DMS 273 treated with DMSO at 0.1 percent for 48 hours (cell line): ENCODE results near the gene RSAD2.

Experiments used
- DNase-seq: peaks from one replicate; lab custom pipeline; 2025; lab: John Stamatoyannopoulos, UW

Gene RSAD2

GRCh38 chr2:6905668-6906067, 28.1 kb downstream of the RSAD2 start:
- DNase-seq = no peak

DNA sequence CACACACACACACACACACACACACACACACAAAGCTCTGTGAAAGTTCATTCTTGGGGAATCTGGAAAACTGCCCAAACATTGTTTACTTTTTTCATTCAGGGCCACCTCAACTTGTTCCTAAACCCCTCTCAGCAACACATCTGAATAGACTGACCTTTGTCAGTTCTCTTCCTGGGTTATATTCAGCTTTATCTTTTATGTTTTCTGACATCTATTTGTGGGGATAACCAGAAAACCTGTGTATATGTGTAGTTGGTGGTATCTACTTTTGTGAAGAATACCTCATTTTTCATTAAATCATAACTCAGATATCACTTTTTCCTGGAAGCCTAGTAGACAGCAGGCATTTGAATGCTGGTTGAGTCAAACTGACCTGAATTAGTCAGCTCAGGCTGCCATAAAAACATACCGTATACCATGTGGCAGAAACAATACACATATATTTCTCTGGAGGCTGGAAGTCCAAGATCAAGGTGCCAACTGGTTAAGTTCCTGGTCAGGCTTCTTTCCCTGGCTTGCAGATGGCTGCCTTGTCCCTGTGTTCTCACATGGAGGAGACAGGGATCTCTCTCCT, 28.7 kb downstream of the RSAD2 start:
- DNase-seq = no peak

- DNase-seq = no peak
These were observed 30.7 kb downstream of the RSAD2 start for GRCh38 chr2:6908291-6908690.

- no peak for DNase-seq
These were observed 32.1 kb downstream of the RSAD2 start for GRCh38 chr2:6909431-6910385.

DNA sequence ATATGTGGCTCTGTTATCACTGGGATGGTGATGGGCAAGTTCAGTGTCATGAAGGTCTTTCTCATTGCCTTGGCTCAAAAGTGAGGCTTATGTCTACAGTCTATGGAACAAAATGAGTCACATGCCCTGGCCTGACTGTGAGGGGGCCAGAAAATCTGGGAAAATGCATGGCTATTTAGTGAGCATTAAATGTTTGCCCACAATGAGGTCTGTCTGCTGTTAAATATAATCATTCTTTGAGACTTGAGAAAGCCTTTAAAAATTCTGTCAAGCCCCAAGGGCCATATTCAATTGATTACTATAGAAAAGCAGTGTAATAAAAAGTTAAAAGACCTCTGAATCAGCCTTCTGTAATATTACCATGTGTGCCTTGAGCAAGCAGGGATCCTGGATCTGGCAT, 34.1 kb downstream of the RSAD2 start:
- no peak for DNase-seq

DNA sequence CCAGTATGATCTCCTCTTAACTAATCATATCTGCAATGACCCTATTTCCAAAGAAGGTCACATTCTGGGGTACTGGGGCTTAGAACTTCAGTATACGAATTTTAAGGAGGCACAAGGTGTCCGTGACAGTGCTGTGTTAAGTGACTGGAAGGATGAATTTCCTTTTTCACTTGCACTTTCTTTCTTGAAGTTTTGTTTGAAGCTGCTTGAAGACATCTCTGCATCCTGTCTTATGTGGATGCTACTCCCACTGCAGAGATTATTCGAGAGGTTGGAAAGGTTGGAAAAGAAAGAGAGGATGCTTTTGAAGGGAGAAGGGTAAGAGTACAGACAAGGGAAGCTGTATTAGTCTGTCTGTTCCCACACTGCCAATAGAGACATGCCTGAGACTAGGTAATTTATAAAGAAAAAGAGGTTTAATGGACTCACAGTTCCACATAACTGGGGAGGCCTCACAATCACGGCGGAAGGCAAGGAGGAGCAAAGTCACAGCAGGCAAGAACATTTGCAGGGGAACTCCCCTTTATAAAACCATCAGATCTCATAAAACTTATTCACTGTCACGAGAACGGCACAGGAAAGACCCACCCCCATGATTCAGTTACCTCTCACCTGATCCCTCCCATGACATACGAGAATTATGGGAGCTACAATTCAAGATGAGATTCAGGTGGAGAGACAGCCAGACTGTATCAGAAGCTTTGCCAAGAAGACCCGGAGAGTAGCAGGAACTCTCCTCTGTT, 36.0 kb downstream of the RSAD2 start:
- DNase-seq = no peak

GRCh38 chr2:6914828-6915227, 37.3 kb downstream of the RSAD2 start:
- no peak for DNase-seq

GRCh38 chr2:6915399-6915798, 37.8 kb downstream of the RSAD2 start:
- no peak for DNase-seq

GRCh38 chr2:6916224-6916623, 38.6 kb downstream of the RSAD2 start:
- no peak for DNase-seq

DNA sequence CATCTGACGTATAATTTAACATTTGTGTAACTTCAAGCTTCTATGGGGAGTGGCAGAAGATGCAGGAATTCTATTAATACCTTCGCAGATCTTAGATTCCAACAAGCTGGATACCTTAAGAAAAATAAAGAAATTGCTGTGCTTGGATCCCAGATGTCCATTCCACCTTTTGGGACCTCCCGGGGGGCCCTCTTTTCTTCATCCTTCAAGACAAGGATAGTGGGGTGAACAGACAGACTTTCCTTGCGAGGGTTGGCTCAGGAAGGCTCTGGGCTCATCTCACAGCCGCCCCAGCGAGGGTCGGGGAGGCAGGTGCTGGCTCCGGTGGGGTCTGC, 39.1 kb downstream of the RSAD2 start:
- no peak for DNase-seq

- DNase-seq = no peak
These were observed 39.6 kb downstream of the RSAD2 start, which contains the start of gene RNF144A for GRCh38 chr2:6917071-6917760. TSS of gene RNF144A (plus strand) at chr2:6917412. CDS start at chr2:6996927, 79,515 bp downstream.

DNA sequence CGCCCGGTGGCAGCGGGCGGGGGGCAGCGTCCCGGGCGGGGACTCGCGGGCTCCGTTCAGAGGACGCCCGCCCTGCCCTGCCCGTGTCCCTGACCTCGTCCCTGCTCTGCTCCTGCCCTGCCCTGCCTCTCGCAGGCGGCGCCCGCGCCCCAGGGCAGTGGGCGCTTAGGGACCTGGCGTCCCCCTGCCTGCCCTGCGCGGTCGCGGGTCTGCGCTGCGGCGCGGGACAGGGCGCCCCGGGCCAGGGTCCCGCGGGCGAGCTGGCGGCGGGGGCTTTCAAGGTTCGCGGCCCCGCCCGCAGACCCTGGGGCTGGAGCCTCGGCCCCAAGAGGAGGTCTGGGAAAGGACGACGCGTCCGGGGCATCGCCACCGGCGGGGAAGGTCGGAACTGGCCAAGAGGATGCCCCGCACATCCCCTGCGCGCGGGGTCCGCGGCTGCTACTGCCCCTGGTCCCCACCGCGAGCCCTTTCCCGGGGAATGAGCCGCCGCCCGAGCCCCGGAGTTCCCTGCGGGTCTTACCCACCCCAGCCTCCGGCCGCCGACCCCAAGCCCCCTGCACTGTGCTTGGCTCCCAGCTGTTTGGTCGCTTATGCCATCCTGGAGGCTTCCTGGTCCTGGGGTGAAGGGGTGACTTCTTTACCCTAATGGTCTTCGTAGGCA, 40.3 kb downstream of the RSAD2 start:
- DNase-seq = no peak

DNA sequence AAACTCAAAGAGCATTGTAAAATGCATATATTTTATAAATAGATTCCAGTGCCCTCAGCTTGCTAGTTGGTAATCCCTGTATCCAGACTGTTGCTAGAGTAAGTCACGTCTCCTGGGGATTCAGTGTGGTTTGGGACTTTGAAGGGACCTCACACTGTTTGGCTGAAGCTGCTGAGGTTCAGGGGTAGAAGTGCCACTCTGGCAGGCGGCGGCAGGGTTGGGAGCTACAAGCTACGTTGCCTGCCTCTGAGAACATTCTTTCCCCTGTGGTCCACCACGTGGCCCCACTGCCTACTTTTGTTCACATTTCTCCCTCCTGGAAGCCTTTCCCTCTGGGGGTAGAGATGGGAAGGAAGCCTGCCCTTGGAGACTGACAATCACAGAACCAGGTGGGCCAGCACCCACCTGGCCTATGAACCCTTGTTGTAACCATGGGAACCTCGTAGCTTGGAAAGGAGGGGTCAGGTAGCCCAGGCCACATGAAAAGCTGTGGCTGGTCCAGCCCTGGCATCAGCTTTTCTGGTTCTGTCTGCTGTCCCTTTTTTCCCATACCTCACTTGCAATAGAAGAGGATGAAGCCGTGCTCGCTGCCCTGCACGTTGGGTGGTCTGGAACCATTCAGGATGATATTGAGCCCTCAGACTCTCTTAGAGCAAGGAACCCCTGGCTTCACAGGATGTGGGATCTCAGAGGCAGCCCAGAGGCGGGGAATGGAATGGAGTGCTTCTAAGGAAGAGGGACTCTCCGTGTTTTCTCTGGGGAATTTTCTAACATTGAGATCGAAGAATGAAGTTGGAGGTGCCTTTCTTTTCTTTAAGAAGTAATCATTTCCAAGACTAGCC, 42.5 kb downstream of the RSAD2 start:
- DNase-seq = no peak

- DNase-seq = no peak
These were observed 43.1 kb downstream of the RSAD2 start for GRCh38 chr2:6920743-6921064.

- no peak for DNase-seq
These were observed 43.8 kb downstream of the RSAD2 start for GRCh38 chr2:6921321-6921922.

- no peak for DNase-seq
These were observed 44.7 kb downstream of the RSAD2 start for GRCh38 chr2:6922201-6922656.

DNA sequence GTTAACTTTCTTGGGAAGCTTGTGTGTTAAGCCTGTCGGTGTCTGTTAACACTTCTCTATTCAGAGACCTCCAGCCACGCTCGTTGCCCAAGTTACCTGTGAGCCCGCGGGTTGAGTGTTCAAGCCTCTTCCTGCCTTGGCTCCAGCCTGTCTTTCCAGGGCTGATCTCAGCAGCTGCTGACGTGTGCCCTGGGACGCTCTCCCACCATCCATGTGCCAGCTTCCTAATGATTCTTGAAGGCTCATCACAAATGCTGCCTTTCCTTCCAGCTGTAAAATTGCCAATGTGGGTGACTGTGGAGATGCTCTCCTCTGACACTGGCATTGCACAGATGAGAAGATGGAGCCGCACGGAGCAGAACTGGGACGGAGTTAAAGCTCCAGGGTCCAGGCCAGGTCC, 45.7 kb downstream of the RSAD2 start:
- no peak for DNase-seq

DNA sequence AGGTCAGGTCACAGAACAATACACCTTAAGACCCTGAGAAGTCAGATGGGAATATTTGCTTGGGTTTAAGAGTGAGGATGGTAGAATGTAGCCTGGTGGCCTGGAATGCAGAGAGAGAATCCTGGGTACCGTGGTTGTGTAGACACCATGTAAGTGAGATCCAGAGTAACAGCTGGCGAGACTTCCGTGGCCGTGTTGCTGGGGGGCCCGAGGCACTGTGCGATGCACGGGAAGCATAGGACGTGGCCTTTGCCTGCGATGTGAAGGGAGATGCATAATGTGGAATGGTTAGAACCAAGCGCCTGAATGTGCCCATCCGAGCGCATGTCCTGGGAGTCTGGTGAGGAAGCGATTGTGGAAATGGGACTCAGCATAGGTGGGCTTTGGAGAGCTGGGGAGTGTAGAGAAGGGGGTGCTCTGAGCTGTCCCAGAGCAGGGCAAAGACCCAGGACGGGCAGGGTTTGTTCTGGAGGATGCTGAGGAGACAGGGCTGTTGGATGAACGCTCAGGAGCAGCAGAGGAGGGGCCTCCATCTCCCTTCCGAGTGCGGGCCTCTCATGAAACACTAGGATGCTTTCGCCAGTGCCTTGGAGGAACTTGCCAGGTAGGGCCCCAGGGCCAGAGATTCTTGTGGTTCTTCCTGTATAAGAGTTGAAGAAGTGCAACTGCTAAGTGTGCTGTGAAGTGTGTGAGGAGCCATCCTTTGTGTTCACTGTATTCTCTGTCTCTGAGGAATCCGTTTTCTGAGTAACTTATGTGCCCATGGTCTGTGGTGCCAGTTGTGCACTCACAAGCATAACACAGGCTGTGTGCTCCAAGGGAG, 46.7 kb downstream of the RSAD2 start:
- DNase-seq = no peak

DNA sequence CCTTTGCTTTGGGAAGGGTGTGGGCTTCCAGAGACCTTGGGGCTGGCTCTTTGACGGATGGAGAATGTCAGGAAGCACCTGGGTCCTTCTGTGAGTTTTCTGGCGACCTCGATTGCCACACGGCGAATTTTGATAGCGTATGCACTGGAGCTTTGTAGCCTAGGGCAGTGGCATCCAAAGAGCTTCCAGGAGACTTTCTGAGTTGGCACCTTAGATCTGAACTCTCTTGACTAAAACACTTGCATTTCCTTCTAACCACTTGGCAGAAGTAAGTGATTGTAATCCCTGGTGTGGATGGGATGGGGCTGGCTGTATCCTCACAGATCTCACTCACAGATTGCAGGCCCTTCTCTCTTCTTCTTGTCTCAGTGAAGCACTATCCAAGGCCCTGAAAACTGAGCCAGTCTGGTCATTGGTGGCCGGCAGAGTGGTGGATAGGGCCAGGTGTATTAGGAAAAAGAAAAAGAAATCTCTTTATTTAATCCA, 47.4 kb downstream of the RSAD2 start:
- DNase-seq = no peak
